GM18499 (cell line): ENCODE results near the gene VGLL4.

ENCODE experiments used
- ATAC-seq: cut with Tn5 transposase; IDR thresholded peaks from one replicate; pipeline ENCODE4 v1.9.1; 2021; ENCODE audit warnings: moderate number of reproducible peaks; ENCODE audit not compliant: insufficient read depth, unreplicated experiment

The VGLL4 gene

DNA sequence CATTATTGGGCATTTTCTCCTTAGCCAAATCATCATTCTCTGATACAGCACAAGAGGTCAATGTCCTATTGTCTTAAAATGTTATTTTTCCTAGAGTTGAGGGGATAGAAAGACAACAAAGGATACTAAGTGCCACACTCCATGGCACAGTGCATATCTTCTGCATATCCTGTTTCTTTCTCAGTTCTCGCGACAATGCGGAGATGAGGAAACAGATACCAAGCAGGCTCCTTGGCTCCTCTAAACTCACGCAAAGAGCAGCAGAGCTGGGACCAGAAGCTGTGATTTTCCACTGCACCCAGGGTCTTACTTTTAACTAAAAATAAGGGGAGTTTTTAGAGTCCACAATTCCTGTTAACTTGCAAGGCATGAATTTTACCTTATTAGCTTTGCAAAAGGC is 10.5 kb upstream of the VGLL4 start:
- no peak for ATAC-seq

DNA sequence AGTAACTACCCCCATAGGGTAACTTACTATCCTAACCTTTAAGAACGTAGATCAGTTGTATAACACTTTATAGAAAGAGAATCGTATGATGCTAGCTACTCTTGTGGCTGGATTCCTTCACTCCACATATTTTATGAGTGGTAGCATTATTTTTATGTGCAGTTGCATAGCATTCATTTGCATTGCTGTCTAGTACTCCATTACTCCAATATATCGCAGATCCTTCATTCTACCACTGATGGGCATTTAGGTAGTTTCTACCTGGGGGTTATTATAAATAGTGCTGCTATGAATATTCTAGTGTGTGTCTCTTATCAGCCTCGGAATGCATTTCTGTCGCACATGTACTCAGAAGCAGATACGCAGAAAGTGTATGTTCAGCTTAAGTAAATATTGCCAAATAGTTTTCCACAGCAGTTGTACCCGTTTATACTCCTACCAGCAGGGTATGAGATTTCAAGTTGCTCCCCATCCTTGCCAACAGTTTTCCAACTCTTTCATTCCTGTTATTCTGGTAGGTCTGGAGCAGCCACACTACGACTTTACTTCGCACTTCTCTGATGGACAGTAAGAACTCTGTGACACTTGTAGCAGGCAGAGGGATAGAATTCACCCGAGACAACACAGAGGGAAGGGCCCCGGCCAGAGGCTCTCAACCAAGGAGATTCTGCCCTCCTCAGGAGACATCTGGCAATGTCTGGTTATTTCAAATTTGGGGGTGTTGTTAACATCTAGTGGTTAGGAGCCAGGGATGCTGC is 9.8 kb upstream of the VGLL4 start:
- ATAC-seq = no peak

DNA sequence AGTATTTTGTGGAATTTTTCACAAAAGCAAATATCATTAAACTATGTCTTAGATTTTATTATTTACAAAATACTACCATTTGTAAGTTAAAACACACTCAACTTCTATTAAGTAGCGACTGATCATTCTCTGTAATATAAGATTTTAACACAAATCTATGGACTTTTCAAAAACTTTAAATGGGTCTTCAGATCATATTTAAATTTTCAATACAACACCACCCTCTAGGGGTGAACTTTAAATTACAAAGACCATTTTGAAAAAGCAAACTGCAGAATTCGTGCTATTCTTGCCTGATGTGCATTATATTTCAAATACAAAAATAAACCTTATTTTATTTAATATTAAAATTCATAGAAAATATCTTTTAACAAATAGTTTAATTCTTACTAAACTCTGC is 8.2 kb upstream of the VGLL4 start:
- no peak for ATAC-seq

DNA sequence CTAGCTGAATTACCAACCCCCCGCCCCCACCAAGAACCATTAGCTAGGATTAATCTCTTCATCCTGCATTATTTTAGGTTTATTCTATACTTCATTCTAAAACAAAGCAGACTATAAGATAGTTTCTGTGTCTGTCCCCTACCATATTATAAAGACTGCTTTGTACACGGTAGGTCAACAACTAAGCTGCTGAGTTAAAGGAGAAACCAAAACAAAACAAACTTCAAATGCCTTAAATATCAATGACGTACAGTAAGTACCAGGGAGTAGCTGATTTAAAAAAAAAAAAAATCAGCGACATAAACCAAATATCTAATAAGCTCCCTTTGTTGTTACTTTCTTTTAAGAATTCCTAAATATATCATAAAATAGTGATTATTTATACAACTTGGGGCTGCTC is 7.8 kb upstream of the VGLL4 start:
- ATAC-seq = no peak

DNA sequence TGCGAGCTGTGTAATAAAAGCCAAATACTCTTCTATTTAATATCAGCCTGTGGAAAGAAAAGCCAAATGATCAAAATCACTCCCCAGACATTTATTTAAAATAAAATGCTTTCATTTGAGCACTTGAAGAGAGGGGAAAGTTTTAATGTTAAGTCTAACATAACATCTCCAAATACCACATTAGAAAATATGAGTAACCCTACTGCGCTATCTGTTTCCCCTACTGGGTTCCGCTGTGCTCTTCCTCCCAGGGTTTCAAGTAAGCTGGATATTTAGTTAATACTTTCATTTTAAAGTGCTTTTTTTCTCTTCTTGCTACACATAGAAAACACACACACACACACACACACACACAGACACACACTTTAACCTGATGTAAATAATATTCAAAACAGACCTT is 6.7 kb upstream of the VGLL4 start:
- no peak for ATAC-seq

DNA sequence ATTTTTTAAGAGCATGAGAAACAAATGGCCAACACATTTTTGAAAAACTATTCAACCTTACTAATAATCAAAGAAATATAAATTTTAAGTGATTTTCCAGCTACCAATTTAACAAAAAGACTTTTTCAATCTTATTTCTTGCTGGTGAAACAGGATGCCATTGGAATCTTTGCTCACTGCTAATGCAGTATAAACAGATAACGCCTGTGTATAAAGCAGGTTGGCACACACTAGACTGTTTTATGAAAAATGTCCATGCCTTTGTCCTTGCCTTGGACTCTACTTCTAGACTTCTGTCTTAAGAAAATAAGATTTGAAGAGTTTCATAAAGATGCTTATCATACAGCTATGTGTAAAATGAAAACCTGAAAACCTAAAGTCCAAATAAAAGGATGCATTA is 5.0 kb upstream of the VGLL4 start:
- ATAC-seq = no peak

DNA sequence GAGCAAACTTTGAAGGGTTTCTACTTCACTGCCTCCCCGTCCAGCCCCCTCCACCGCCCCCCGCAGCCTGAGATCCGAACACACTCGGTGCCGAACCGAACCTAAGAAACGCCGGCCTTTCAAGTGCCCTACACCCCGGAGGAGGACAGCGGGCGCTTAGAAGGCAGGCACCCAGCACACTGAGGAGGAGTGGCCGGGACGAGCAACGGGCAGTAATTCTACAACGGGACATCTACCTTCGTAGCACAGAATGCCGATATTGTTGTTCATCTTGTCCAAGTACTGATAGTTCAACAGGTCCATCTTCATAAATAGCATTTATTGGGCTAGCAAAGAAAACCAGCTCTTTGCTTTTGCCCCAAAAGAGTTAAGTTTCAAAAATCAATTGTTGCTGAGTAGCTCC is 513 bp downstream of the VGLL4 start:
- no peak for ATAC-seq

DNA sequence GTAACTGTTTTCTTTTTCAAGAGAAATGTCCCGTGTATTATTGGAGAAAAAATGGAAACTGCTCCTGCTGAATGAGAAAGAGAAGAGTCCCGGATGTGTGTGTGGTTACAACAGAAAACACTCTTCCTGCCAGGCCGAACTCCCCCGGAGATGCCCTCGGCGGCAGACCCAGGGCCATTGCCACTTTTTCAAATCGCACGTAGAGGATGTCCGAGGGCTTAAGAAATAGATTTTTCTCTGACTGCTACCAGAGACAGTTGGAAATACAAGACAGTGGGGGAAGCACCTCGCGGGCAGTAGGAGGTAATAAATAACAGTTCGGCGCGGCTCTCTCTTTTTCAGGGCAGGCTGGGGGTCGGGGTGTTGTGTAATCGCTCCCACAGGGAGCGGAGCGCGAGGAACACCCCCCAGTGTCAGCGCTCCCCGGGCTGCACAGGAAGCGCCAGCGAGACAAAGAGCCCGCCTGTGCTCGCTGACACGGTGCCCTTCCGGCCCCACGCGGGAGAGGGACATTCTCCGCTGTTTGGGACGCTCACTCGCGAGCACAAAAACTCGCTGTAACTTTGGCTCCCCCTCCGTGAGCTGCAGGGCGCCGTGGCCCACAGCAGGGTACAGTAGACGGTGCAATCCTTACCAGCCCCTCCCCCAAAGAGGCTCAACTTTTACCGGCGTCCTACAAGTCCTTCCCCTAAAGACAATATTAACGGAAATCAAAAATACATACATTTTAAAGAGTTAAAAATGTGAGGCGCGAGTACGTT is 1.1 kb downstream of the VGLL4 start:
- no peak for ATAC-seq

DNA sequence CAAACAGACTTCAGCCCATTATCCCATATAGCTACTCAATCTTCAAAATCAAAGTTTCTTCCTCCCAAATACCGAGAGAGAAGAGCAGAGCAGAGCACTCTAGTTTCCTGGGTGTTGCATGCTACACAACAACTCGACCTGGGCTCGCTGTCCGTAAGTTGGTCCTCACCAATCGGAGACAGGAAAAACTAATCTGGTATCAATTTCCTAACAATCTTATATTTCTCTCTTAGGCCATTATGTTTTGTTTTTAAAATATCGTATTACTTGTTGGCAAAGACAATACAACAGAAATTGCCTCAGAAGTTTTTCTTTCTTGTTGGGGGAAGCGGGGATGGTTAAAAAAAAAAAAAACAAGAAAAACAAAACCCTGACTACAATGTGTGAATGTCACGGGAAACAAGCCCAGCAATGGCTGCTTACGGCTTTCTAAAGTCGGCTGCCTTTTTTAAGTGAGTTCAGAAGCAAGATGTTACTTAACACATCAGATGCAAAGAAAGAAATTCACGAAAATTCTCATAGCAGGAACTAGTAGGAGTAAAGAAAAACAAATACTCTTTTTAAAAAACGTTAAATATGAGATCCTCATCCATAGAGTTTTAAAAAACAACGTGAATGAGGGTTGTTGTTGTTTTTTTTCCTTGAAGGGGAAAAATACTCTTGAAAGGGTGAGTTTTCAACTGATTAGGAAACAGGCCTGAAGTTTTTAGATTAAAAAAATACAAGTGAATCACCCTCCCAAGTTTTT is 1.9 kb downstream of the VGLL4 start:
- ATAC-seq = no peak

DNA sequence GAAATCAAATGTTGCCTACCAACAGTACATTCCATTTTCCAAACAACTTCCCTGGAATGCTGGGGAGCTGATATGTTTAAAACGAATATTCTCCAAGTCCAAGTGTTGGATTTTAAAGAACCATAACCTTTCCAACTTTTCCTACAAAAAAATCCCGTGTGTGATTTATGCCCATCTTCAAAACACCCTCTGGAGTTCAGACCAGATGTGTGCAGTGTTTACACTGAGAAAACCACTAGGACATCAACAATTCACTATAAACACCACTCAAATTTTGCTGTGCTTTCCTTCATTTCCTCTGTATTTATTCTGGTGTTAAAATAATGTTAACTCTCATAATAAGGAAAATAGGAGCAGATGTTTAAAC is 2.4 kb downstream of the VGLL4 start:
- no peak for ATAC-seq

DNA sequence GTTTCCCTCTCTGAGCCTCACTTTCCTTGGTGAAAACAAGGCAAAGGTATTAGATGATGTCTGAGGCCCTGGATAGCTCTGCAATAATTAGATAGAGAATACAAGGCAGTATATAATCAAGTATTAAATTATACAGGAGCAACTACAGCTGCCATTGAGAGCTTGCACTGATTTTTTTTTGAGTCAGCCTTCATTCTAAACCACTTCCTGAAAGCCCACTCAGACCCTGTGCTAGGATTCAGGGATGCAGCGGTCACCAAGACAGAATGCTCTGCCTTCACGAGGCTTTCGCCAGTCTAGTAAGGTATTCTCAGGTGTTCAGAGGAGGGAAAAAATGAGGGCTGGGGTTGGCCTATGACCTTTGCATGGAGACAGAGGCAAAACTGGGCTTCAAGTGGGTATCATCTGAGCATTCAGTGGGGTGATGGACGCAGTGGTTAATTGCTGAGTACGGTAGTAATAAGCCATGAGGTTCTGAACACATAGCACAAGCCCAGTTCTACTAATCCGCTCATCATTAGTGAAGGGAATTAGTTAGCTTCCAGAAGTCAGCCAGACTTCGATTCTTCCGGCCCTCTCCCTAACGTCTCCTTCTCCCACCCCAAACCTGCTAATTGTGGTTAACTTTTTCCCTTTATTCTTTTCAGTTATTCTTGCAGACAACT is 3.6 kb downstream of the VGLL4 start:
- ATAC-seq = no peak

DNA sequence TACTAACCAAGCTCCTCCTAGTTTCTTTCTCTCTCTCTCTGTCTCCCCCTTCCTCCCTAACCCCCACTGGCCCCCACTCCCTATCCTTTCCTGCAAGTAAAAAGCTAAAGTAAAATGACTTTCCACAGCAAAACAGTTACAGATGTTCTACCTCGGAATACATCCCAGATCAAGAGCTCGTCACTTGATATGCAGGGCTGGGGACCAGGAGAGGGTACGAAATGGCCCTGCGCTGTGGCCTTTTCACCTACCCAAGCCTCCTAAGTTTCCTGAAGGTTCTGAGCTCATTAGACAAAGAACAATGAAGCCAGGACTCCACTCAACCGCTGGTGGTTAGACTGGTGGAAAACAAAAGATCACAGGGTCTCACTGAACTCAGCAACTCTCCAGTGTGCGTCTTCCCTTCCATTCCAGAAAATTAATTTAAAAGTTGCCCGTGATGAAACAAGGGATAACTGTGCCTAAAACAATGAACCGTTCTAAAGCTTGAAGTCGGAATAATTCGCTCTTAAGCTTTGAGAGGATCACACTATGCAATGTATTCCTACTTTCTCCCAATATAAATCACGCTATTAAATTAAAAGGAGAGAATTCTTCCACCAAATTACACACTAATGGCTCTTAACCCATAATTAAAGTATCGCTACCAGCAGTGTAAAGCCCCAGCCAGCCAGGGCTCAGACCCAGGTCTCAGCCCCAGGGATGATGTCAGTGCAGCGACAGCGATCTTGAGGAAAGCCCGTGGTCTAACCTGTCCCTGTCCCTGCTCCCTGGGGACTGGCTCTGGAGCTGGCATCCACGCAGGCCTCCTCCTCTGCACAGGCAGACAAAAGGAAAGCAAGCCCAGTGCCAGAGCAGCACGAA is 5.0 kb downstream of the VGLL4 start:
- ATAC-seq = no peak

DNA sequence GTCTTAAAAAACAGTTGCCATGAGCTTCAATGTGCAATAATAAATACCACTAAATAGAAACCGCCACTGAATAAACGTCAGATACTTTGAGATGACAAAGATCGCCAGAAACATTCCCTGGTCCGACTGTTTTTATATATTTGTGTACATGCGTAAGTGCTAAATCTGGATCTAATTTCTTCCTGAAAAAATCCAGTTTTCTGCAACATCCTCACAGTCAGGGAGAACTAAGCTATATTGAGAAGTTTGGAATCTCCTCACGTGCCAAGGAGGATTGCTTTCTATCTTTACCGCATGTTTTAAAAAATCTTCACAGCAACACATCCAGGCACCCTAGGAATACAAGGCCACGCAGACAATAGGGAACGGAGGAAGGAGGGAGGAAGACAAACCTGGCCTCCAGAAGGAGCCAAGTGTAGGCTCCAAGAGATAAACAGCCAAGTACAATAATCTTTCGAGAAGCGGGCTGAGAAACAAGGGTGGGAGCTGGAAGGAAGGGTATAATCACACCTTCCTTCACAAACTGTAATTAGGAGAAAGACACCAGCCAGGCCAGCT is 5.7 kb downstream of the VGLL4 start:
- ATAC-seq = no peak

DNA sequence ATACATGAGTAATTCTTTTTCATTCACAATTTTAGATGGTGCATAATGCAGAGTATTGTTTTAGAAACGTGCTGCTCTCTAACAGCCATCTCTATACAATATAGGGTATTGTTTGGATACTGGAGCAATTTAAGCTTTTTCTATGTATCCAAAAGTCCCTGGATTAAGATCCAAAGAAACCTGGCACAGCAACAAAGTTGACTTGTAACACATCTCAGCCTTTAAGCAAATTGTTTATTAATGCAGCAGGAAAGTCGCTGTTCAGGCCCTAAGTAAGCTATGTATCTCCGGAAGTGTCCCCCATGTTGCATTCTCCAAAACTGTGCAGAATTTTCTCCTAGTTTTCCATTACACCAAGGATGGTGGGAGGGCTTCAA is 7.3 kb downstream of the VGLL4 start:
- no peak for ATAC-seq

DNA sequence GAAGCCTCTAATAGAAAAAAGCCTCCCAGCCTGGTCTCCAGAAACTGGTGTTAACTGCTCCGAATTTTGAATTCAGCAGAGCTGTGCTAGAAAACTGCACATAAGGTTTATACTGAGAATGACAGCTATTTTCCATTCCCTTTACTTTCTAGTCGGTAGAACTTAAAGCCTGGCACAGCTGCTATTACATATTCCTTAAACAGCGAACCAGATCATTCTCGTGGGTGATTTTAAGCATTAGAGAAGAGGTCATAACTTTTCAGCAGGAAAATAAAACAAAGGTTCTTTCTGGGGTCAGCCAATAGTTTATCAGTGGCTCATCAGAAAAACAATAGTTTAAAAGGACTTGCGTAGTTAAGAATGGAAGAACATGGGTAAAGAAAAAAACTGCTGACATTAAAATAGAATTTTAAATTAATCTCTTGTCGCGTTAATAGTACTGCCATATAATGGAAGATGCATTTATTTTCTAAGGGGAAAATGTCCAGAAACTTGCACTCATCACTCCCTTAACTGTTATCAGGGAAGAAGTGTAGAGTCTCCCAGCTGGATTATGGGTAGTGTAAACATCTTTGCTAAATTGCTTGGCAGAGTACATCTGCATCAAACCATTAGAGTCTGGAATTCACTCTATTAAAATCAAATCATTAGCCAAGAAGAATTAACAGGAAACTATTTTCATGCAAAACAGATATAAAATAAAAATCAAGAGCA is 7.9 kb downstream of the VGLL4 start:
- ATAC-seq = no peak

DNA sequence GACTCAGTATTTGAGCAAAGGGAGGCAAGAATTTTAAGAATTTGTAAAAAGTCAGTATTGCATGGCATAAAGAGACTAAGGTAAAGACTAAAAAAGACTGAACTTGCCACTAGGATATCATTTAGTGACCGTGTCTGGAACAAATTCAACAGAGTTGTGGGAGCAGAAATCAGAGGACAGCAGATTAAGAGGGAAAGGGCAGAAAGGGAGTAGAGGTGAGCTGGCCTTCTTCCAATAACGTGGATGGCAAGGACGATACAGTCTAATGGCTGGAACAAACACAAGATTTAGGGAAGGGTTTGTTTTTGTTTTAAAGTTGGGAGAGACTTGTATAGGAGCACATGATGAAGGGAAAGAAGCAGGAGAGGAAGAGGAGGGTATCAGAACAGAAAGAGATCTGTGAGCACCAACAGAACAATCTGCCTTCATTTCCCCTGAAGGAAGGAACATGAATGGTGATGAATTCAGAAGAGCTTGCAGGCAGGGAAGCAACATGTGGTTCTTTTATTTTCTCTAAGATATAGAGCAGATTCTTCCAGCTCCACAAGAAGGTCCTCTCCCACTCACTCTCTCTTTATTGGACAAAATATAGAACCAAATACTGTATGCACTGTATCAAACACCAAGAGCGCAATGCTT is 8.6 kb downstream of the VGLL4 start:
- ATAC-seq = no peak

DNA sequence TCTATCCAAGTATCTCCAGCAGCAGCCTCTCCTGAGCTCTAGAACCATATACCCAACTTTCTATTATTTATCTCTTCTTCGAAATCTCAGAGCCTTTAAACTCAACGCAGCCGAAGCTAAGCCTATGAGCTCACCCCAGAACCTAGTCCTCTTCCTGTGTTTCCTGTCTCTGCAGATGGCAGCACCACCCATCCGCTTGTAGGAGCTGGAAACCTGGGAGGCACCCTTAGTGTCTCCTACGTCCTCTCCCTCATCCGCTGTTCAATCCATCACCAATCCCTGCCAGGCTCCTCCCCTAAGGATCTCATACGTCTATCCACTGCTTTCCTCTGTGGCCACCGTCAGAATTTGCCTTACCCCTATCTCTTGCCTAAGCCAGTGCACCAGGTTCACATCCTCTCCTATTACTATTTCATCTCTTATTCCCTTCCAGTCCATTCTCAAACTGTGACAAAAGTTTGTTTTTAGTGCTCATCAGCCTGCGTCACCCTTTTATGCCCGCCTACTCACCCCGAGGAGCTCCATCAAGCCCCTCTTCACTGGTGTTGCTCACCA is 9.6 kb downstream of the VGLL4 start:
- no peak for ATAC-seq

DNA sequence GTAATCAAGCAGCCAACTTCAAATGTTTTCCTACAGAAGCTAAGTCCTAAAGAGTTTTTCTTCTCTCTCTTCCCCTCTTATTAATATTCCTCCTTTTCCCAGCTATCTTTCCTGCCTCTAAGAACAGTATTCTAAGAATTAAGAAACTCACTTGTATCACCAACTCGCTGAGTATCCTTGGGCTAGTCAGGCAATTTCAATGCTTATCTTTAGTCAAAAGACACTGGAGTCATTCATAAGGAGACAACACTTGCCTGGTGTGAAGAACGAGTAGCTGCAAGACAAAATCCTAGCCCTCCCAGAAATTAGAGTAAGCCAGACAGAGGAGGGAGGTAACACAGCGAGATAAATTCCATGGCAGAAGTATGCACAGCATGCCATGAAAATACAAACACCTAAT is 10.7 kb downstream of the VGLL4 start:
- no peak for ATAC-seq
